ENCODE data around the gene ME2. TPM values are rescaled to one million over a fixed set of nuclear protein-coding genes. Genes with fewer than 3 reads are reported as not detected.

ME2 gene
- total RNA-seq, 1 experiment from 2014 or later, result 49.4 TPM

GRCh38 chr18:50973367-50974126 is 94.6 kb downstream of the ME2 start:
- Histone ChIP-seq H3K4me2 (ENCODE audit: insufficient read depth, insufficient read length, low read length) (no peak overlapping the region), H2BK15ac (ENCODE audit: low read depth, low read length) (no peak overlapping the region), H2BK20ac (ENCODE audit: low read depth, low read length, poor library complexity, severe bottlenecking) (no peak overlapping the region), H3K18ac (ENCODE audit: insufficient read length, low read depth, low read length) (no peak overlapping the region), H3K56ac (ENCODE audit: insufficient read length, low read depth, low read length) (no peak overlapping the region), H3K9ac (ENCODE audit: extremely low read depth, insufficient read length, low read length) (no peak overlapping the region), H2AFZ (ENCODE audit: low read length) (no peak overlapping the region), H3K14ac (ENCODE audit: insufficient read depth, low read length) (no peak overlapping the region), H3K4ac (ENCODE audit: low read depth, low read length) (no peak overlapping the region), H4K91ac (ENCODE audit: insufficient read length, low read depth, low read length) (no peak overlapping the region), H4K8ac (replicated peaks; ENCODE audit: insufficient read length, low read depth, low read length) (no peak overlapping the region), H3K79me1 (ENCODE audit: insufficient read depth, low read depth, low read length, poor library complexity, severe bottlenecking) (no peaks in the 10 kb centered on the region), H3K9me3 (ENCODE audit: control insufficient read depth, low read depth, low read length) (peaks cover 7% of the 10 kb centered on the region), H2AK5ac (ENCODE audit: insufficient read length, low read length) (no peak overlapping the region), H3T11ph (ENCODE audit: low read length) (no peak overlapping the region), H3K23ac (ENCODE audit: insufficient read length, low read depth, low read length) (no peak overlapping the region), H2BK5ac (ENCODE audit: insufficient read length, low read length) (no peak overlapping the region), H2BK120ac (ENCODE audit: low read depth, low read length, poor library complexity, severe bottlenecking) (no peak overlapping the region), H3K27me3 (ENCODE audit: insufficient read depth, low read length) (no peaks in the 10 kb centered on the region), H4K5ac (ENCODE audit: insufficient read length, low read depth, low read length) (no peak overlapping the region), H3K23me2 (ENCODE audit: insufficient read length, low read depth, low read length, poor library complexity, severe bottlenecking) (peaks cover 1% of the 10 kb centered on the region), H4K20me1 (ENCODE audit: control insufficient read depth, insufficient read depth, insufficient read length) (no peaks in the 10 kb centered on the region), H2BK12ac (ENCODE audit: insufficient read length, low read depth, low read length) (no peak overlapping the region), H3K4me1 (ENCODE audit: insufficient read depth, low read length) (0 out of 2 replicates have a peak, but pooled peaks cover 2% of the 10 kb centered on the region), H3K79me2 (ENCODE audit: insufficient read depth, low read length) (no peaks in the 10 kb centered on the region), H3K27ac (ENCODE audit: insufficient read length, low read depth, low read length) (no peak overlapping the region)
- no peak for TF ChIP-seq CTCF (conservative IDR thresholded peaks at IDR 0.05)
- no peak for DNase-seq
- no CpG with 5 or more reads among the region's 4 CpGs for WGBS (ENCODE audit: extremely low coverage, insufficient read length, low lambda C conversion rate)
- Mint-ChIP-seq H3K4me3 (no peak overlapping the region), H3K36me3 (ENCODE audit: insufficient read depth in 1 of 3, low read depth in 3 of 3) (peaks cover 35 to 41% (median 37%) of the 10 kb centered on the region in 3 experiments), H3K4me1 (peaks cover 20 to 21% of the 10 kb centered on the region in 2 experiments), H3K27ac (no peak overlapping the region), H3K9me3 (peaks cover 25% of the 10 kb centered on the region in 2 experiments), H3K27me3 (ENCODE audit: low read depth) (no peaks in the 10 kb centered on the region)

Data from H9 (cell line).